Fibroblast of lung (primary cell): ENCODE results near the gene ABLIM3.

Experiments
- CTCF ChIP-seq, 2 donors: IDR thresholded peaks in 1 of 2; conservative IDR thresholded peaks in 1 of 2; 1 replicate in 1 of 2; 2 replicates in 1 of 2; pipeline ENCODE4 v1.5.1; 2011 to 2012; ENCODE audit warnings: low read length in 2 of 2, control low read depth in 1 of 2, inconsistent platforms in 1 of 2, low read depth in 1 of 2, mild to moderate bottlenecking in 1 of 2
- EZH2 ChIP-seq: IDR thresholded peaks from 2 replicates; pipeline ENCODE4 v1.5.1; 2012; ENCODE audit warnings: low read length, control low read depth, mild to moderate bottlenecking; ENCODE audit errors: missing control alignments

DNA sequence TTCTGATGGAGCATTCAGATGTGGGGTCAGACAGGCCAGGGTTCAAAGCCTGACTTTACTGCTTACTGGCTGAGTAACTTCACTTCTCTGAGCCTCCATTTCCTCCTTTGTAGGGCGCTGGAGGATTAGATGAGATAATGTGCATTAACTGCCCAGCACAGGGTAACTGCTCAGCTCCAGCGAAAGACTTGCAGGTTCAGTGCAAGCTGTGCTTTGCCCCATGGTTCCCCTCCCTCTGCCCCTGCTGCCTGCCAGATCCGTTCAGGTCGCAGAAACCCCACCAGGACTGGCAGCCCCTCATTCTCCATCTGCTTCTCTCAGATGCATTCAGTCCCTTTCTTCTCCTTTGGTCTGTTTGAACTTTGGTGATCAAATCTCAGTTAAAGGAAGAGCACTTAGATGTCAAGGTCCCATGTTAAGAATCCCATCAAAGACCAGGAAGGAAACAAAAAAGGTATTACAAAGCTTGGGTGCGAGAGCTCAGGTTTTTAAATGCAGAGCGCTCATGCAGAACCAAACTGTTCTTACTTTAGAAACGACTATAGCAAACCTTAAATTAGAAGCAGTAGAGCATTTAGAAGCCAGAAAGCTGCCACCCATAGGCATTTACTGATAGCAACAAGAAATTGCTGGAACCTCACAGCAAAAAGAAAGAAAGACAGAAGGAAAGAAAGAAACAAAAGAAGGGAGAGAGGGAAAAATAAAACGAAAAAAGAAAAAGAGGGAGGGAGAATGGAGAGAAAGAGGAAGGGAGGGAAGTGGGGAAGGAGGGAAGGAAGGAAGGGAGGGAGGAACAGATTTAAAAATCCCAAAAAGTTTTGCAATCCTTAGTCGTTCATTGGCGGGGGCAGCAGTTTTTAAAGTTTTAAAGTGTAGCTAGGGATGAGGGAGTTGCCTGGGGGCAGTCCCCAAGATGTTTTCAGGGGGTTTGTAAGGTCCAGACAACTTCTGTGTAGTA lies 153.9 kb downstream of the ABLIM3 start:
- no peak for TF ChIP-seq CTCF (conservative IDR thresholded peaks at IDR 0.05 in 1 of 2, IDR thresholded peaks at IDR 0.05 in 1 of 2; ENCODE audit: low read depth in 1 of 2, low read length in 2 of 2)
- TF ChIP-seq EZH2, result no peak
